Mucosa of descending colon (tissue), 3 donors: Measurements from ENCODE around the gene TAPBP. TPM values are rescaled to one million over a fixed set of nuclear protein-coding genes. Genes with fewer than 3 reads are reported as not detected.

Experiments
- ATAC-seq: fragments of 200-7000 bp; cut with Tn5 transposase; one replicate; pipeline ENCODE4 v1.9.1; 2020; ENCODE audit warnings: mild to moderate bottlenecking, moderate library complexity
- DNase-seq, 3 donors: peaks; one replicate each; pipeline ENCODE4 v3.0.0-alpha.2; 2020
- H3K36me3 ChIP-seq: fragments of 200-600 bp; one replicate; pipeline ENCODE4 v1.8.0; 2021; ENCODE audit warnings: low read depth, mild to moderate bottlenecking
- H3K4me1 ChIP-seq: fragments of 200-600 bp; one replicate; pipeline ENCODE4 v1.8.0; 2021; ENCODE audit warnings: low read depth, mild to moderate bottlenecking
- H3K4me3 ChIP-seq: fragments of 200-600 bp; one replicate; pipeline ENCODE4 v1.8.0; 2021; ENCODE audit warnings: mild to moderate bottlenecking
- H3K9me3 ChIP-seq: fragments of 200-600 bp; one replicate; pipeline ENCODE4 v1.8.0; 2021; ENCODE audit warnings: mild to moderate bottlenecking
- intact Hi-C, 2 donors: fragments of 100-400 bp; cut with DNase I in 1 of 2; cut with micrococcal nuclease in 1 of 2; formaldehyde crosslinking; loops; one replicate each; pipeline versions ENCODE4 v1.11.0 to v1.11.1; 2022; cut with DNase I, micrococcal nuclease
- total RNA-seq, 3 donors: library from RNA; stranded (reverse); fragmentation: NEBNext Ultra II Directional in 2 of 3; extraction: Animal tissue kit (Norgen Biotek cat#: 25700) in 2 of 3; gene quantifications; one replicate each; pipeline versions ENCODE4 v1.2.1 to v1.2.4, GENCODE V29; 2021 to 2023
- TF ChIP-seq, protein P1 (sequence below): fragments of 200-600 bp; IDR thresholded peaks from one replicate; pipeline ENCODE4 v1.8.0; 2022; ENCODE audit warnings: antibody characterized with exemption, mild to moderate bottlenecking
- donor health status: DM: no; HTN: no; CAD: no; lungs with moderate emphysema.
- donor health status: DM: no; HTN: no; CAD: no.
- donor health status: DM: no; HTN: yes; CAD: no.

Gene TAPBP
- total RNA-seq, 3 donors from 2014 or later = 179 to 321 (median 258) TPM

DNA sequence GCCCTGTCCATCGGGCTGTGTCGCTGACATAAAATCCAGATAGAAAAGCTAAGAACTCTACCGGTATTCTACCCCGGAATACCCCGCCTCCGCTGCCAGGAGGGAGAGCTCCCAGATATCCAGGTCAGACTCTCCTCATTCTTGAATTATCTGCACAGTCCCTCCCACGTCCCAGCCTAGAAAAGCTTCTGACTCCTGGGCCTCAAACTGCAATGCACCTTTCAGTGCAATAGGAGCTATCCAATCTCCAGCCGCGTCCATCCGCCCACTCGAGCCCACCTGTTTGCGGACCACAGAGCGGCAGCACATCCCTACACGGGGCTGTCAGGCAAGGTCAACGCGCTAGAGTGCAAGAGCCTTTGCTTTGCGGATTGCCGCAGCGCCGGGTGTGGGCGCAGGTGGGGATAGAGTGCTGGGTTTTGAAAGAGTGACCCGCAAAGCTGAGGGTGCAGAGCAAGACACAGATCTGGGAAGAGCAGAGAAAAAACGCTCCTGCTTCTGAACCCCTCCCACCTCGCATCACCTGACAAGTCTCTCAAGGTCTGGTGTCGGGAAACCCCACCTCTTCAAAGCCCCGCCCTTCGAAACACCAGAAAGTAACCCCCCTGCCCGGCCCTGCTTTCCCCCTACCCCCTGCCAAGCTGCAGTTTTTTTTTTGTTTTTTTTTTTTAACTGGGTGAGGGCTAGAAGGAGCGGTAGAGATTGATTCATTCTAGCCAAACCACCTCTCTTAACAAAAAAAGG, 1.3 kb downstream of the TAPBP start:
- ATAC-seq = peak; percentile 56
- peaks cover 21% of the 10 kb centered on the region for H3K4me1 ChIP-seq

DNA sequence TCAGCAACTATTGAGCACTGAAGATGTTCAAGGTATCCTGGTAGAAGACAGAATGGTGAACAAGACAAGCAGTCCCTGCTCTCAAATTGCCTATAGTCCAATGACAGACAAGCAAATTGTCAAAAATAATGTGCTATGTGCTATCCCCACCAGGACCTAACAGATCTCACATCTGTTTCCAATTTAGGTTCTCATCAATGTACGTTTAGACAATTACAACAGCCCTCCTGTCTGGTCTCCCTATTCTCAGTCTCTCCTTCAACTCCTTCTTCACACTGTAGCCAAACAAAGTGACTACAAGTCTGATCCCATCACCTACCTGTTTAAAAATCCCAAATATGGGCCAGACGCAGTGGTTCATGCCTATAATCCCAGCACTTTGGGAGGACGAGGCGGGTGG, 7.5 kb downstream of the TAPBP start:
- ATAC-seq (no peak), DNase-seq (no peak)
- intact Hi-C loops = no loop called here
- Histone ChIP-seq H3K36me3 (peaks cover 5% of the 10 kb centered on the region), H3K4me3 (no peak overlapping the region), H3K4me1 (no peaks in the 10 kb centered on the region), H3K9me3 (no peaks in the 10 kb centered on the region)
- TF ChIP-seq, protein P1, sequence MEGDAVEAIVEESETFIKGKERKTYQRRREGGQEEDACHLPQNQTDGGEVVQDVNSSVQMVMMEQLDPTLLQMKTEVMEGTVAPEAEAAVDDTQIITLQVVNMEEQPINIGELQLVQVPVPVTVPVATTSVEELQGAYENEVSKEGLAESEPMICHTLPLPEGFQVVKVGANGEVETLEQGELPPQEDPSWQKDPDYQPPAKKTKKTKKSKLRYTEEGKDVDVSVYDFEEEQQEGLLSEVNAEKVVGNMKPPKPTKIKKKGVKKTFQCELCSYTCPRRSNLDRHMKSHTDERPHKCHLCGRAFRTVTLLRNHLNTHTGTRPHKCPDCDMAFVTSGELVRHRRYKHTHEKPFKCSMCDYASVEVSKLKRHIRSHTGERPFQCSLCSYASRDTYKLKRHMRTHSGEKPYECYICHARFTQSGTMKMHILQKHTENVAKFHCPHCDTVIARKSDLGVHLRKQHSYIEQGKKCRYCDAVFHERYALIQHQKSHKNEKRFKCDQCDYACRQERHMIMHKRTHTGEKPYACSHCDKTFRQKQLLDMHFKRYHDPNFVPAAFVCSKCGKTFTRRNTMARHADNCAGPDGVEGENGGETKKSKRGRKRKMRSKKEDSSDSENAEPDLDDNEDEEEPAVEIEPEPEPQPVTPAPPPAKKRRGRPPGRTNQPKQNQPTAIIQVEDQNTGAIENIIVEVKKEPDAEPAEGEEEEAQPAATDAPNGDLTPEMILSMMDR = no peak

More for the DNA sequence above, 1.3 kb downstream of the TAPBP start:
- TF ChIP-seq, protein P1 = no peak
- Histone ChIP-seq H3K9me3 (no peaks in the 10 kb centered on the region), H3K36me3 (no peaks in the 10 kb centered on the region), H3K4me3 (peak overlapping the region; percentile 62)
- intact Hi-C loops = no loop called here
- DNase-seq = peak; percentile 77 to 94 (median 87)

DNA sequence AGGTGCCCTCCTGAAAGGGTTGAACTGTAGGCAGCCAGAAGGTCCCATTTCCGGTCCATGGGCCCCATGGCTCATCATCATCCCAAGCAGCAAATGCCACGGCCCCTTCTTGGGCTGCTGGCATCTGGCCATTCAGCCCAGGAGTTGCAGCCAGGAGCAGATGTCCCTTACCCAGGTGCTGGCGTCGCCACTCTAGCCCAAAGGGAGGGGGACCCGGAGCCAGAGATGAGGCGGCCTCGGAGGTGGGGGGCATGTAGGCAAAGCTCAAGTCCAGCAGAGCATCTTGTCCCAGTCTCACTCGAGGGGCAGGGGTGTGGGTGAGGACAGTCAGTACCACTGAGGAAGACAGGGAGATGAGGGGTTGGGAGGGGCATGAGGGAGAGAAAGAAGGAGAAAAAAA, 8.8 kb downstream of the TAPBP start:
- H3K4me3 ChIP-seq = no peak overlapping the region
- TF ChIP-seq, protein P1 = no peak
- ATAC-seq (no peak), DNase-seq (no peak)
- H3K36me3 ChIP-seq = peaks cover 5% of the 10 kb centered on the region
- intact Hi-C loops = no loop called here
- H3K9me3 ChIP-seq = no peaks in the 10 kb centered on the region
- H3K4me1 ChIP-seq = peaks cover 6% of the 10 kb centered on the region

DNA sequence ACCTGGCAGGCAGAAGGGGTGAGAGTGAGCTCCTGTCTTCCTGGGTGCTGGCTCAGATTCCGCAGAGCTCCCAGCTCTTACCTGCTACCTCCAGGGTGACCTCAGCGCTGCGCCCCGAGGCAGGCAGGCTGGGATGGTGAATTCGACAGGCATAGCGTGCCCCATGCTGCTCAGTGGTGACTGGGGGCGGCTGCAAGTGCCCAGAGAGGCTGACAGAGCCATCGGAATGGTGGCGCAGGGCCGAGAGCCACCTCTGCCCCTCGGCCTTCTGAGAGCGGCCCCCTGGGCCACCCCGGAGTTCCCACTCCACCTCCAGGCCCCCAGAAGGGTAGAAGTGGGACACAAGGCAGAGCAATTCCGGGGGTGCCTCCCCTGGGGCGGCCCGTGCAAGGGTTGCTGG, 9.7 kb downstream of the TAPBP start:
- H3K36me3 ChIP-seq = peaks cover 5% of the 10 kb centered on the region

DNA sequence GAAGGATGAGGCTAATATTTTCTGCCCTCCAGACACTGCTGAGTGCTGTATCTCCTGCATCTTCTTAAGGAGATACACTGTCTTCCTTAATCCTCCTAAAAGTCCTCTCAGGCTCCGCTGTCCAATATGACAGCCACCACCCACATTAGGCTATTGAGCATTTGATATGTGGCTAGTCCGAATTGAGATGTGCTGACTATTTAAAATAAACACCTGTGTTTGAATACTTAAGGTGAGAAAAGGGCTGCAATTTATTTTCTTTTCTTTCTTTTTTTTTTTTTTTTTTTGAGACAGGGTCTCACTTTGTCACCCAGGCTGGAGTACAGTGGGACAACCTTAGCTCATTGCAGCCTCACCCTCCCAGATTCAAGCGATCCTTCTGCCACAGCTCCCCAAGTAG, 12.0 kb downstream of the TAPBP start:
- peaks cover 5% of the 10 kb centered on the region for H3K36me3 ChIP-seq
- TF ChIP-seq, protein P1 = no peak

More for the DNA sequence above, 9.7 kb downstream of the TAPBP start:
- Histone ChIP-seq H3K4me3 (no peak overlapping the region), H3K4me1 (peaks cover 10% of the 10 kb centered on the region), H3K9me3 (no peaks in the 10 kb centered on the region)
- ATAC-seq = no peak
- intact Hi-C loops = no loop called here
- DNase-seq = no peak
- TF ChIP-seq, protein P1 = no peak

More for the DNA sequence above, 12.0 kb downstream of the TAPBP start:
- DNase-seq (no peak), ATAC-seq (no peak)
- intact Hi-C loops = no loop called here
- Histone ChIP-seq H3K4me3 (no peak overlapping the region), H3K4me1 (peaks cover 17% of the 10 kb centered on the region), H3K9me3 (no peaks in the 10 kb centered on the region)
